Measurements from ENCODE around the gene CTAGE8.
"Not testable (repeated sequence)": the region's sequence is repeated elsewhere in the genome, so short reads cannot be mapped to it uniquely, and the experiment has no call there.

CTAGE8 gene, protein sequence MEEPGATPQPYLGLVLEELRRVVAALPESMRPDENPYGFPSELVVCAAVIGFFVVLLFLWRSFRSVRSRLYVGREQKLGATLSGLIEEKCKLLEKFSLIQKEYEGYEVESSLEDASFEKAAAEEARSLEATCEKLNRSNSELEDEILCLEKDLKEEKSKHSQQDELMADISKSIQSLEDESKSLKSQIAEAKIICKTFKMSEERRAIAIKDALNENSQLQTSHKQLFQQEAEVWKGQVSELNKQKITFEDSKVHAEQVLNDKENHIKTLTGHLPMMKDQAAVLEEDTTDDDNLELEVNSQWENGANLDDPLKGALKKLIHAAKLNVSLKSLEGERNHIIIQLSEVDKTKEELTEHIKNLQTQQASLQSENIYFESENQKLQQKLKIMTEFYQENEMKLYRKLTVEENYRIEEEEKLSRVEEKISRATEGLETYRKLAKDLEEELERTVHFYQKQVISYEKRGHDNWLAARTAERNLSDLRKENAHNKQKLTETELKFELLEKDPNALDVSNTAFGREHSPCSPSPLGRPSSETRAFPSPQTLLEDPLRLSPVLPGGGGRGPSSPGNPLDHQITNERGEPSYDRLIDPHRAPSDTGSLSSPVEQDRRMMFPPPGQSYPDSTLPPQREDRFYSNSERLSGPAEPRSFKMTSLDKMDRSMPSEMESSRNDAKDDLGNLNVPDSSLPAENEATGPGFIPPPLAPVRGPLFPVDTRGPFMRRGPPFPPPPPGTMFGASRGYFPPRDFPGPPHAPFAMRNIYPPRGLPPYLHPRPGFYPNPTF

DNA sequence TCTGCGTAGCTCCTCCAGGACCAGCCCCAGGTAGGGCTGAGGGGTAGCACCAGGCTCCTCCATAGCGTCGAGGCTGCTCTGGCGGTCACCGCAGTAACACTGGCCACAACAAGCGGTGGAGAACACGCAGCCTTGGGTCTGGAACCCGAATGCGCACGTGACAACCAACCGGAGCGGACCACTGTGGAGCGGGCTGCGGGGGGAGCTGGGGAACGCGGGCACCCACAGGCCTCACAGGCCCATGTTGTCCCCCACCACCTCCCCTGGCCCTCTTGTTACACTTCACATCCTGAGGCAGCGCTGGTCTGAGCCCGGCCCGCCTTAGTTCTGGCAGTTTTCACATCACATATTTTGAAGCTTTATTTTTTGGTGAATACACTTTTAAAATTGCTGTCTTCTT lies at the start of gene CTAGE8:
Gene CTAGE8 (minus strand): TSS at position 101 of the 400 bp plus-strand sequence. CDS start 38 bp downstream, at position 63.
- not testable (repeated sequence) for DNase-seq

- not testable (repeated sequence) for DNase-seq
Observed at GRCh38 chr7:144317537-144317936, 48.4 kb upstream of the CTAGE8 start.

- not testable (repeated sequence) for DNase-seq
Observed at GRCh38 chr7:144311872-144312469, 42.9 kb upstream of the CTAGE8 start, which contains the start of gene OR2A1. Gene OR2A1, plus strand, starts transcription at chr7:144312419. Its CDS starts 5,706 bp downstream, at chr7:144318125.

GRCh38 chr7:144311218-144311617 lies 42.1 kb upstream of the CTAGE8 start:
- DNase-seq, result not testable (repeated sequence)

DNA sequence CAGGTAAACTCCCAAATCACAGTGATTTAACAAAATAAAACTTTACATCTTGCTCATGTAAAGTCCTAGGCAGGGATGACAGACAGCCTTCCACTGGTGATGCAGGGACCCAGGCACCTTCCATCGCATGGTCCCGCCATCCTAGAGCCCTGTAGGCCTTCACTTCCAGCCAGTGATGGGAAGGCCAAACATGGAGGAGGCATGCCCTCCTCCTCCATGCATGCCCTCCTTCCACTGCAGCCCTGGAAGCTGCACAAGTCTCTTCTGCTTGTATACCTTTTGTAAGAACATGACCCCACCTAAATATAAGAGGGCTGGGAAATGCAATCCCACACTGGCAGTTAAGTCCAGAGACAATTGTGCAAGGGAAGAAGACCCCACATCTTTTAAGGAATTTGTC lies 40.6 kb upstream of the CTAGE8 start:
- DNase-seq, result not testable (repeated sequence)

- DNase-seq, result not testable (repeated sequence)
Observed at GRCh38 chr7:144305156-144305555, 36.1 kb upstream of the CTAGE8 start.

- DNase-seq, result not testable (repeated sequence)
Observed at GRCh38 chr7:144303607-144304006, 34.5 kb upstream of the CTAGE8 start.

GRCh38 chr7:144302578-144303303 lies 33.7 kb upstream of the CTAGE8 start:
- not testable (repeated sequence) for DNase-seq

DNA sequence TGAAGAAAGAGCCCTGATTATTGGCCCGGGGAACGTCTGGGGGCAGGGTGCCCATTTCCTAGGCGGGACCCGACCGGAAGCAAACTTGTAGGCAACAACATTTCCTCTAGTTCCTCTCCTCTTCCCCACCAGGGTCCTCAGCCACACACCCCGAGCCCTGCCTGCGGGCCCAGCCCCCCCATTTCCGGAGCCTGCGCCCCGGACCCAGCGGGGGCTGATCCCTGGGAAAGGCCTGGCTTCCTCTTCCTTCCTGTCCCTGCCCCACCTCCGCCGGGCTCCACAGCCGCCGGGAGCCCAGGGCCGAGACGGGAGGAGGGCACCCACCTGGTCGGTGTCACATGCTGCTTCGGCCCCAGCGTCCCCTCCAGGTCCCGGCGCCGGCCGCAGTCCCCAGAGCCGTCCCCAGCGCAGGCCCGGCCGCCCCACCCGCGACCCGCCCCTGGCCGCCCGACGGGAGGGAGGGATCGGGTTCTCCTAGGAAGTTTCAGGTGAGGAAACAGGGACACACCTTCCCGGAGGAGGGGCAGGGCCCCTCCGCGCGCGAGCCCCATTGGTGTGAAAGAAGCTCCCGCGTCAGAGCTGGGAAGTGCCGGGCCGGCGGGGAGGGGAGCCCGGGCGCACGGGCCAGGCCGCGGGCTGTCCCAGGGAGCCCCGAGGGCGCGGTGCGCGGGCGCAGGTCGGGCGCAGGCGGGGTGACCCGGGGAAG lies 24.9 kb upstream of the CTAGE8 start:
- DNase-seq, result not testable (repeated sequence)

GRCh38 chr7:144292384-144293161 lies 23.5 kb upstream of the CTAGE8 start:
- not testable (repeated sequence) for DNase-seq

GRCh38 chr7:144291607-144292006 lies 22.5 kb upstream of the CTAGE8 start:
- DNase-seq, result not testable (repeated sequence)

- DNase-seq, result not testable (repeated sequence)
Observed at GRCh38 chr7:144287171-144287784, 18.2 kb upstream of the CTAGE8 start.

- DNase-seq, result not testable (repeated sequence)
Observed at GRCh38 chr7:144283716-144284115, 14.6 kb upstream of the CTAGE8 start.

DNA sequence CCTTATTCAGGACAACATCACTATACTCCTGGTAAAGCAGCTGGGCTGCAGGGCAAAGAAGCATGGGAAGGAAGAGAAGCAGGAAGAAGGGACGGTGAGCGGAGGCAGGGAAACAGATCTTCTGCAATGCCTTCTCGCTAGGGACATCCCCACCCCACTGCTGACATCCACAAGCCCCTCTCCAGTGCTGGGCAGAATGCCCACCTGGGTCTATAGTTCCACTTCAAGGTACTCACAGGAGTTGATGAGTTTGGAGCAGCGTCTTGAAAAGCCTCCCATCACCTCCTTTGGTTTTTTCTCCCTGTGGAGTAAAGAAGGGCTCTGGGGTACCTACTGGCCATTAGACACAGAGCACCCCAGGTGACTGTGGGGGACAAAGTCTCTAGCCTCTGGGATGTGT lies 13.4 kb upstream of the CTAGE8 start:
- not testable (repeated sequence) for DNase-seq

DNA sequence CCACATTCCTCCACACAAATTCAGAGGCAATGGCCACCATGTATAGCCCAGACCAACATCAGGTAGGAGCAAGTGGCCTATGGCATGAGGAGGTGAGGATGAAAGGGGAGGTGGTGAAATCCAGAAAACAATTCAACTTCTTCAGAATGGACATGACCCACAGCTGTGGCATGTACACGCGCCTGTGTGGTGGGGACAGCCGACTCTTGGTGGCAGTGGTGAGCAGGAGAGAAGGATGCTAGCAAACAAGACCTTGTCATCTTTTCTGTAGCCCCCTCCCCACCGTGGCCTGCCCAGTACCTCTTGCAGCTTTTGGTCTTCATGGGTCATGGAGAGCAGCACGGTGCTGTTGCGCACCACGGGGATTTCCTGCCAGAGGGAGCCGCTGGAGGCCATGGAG lies 12.9 kb upstream of the CTAGE8 start:
- not testable (repeated sequence) for DNase-seq

GRCh38 chr7:144280010-144280409 lies 10.9 kb upstream of the CTAGE8 start:
- DNase-seq, result not testable (repeated sequence)

DNA sequence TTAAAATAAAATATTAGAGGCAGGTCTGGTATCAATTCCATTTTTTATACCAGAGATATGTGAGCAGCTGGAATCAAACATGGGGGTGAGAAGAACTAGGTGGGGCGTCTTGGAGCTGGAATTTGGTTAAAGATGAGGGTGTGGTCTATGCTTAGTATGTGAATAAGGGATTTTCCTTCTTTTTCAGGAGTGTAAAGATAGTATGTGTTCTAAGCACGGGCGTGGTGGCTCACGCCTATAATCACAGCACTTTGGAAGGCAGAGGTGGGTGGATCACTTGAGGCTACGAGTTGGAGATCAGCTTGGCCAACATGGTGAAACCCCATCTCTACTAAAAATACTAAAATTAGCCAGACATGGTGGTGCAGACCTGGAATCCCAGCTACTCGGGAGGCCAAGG lies 6.2 kb upstream of the CTAGE8 start:
- DNase-seq, result not testable (repeated sequence)

DNA sequence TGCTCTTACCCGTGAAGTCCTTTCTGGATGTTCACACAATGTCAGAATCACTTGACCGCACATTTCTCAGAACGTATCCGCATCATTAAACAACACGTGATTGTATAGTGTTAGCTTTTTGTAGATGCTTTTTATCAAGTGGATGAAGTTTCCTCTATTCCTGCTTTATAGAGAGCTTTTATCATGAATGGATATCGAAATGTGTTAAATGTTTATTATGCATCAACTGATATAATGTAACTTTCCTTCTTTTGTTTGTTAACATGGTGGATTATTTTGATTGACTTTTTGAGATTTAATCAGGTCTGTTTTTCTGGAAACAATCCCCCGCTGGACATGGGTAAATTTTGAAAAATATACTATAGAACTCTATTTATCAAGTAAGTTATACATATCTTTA lies 4.4 kb downstream of the CTAGE8 start, which contains the start of gene OR2A7:
Gene OR2A7 (minus strand): TSS at position 101 of the 400 bp plus-strand sequence. CDS start 5,164 bp downstream, outside the sequence.
- not testable (repeated sequence) for DNase-seq

DNA sequence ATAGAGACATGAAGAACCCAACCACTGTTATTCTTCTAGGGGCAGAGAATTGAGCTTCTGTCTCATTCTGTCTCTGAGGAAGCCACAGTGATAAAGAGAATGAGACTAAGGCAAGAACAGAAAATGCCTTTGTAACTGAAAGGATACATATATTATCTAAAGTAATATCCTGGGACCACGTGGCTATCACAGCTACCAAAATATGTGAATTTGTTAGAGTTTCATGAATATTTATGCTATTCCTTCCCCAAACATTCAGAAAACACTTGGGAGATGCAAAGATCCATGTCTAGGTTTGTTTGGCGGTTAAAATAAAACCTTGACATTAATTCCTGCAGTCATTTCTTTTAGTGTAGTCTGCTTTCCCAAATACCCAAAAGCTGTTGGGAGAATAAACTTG lies 7.0 kb downstream of the CTAGE8 start:
- not testable (repeated sequence) for DNase-seq

GRCh38 chr7:144259067-144259466 lies 10.0 kb downstream of the CTAGE8 start:
- DNase-seq, result not testable (repeated sequence)
